Kidney (tissue), 14 donors: ENCODE measurements around the gene RNF208. TPM values are rescaled to one million over a fixed set of nuclear protein-coding genes. Genes with fewer than 3 reads are reported as not detected.

Source experiments
- DNase-seq, 5 donors: peaks; one replicate each; pipeline ENCODE4 v3.0.0-alpha.2; 2013 to 2020
- FAIRE-seq: peaks from 2 replicates; lab custom pipeline; 2012; peaks lifted over from hg19 to GRCh38; lab: Jason Lieb, UNC
- H3K27ac ChIP-seq, 2 donors: one replicate each; pipeline ENCODE4 v1.7.0; 2013; ENCODE audit warnings: low read depth in 2 of 2, low read length in 2 of 2, inconsistent platforms in 1 of 2
- H3K27me3 ChIP-seq: one replicate; pipeline ENCODE4 v1.7.1; 2013; ENCODE audit warnings: low read length, inconsistent platforms; ENCODE audit not compliant: control insufficient read depth, insufficient read depth
- H3K36me3 ChIP-seq, 3 donors: one replicate each; pipeline versions ENCODE4 v1.7.0 to v1.7.1; 2013; ENCODE audit warnings: low read length in 3 of 3, control low read depth in 1 of 3, inconsistent platforms in 1 of 3; ENCODE audit not compliant: insufficient read depth in 3 of 3, control insufficient read depth in 2 of 3
- H3K4me1 ChIP-seq, 3 donors: one replicate each; pipeline versions ENCODE4 v1.7.0 to v1.7.1; 2013; ENCODE audit warnings: low read length in 3 of 3, inconsistent platforms in 1 of 3, low read depth in 1 of 3; ENCODE audit not compliant: control insufficient read depth in 2 of 3, insufficient read depth in 2 of 3
- H3K4me3 ChIP-seq, 3 donors: one replicate each; pipeline versions ENCODE4 v1.7.0 to v1.8.1; 2013; ENCODE audit warnings: low read length in 3 of 3, control low read depth in 1 of 3, inconsistent platforms in 1 of 3
- H3K9ac ChIP-seq, 3 donors: one replicate each; pipeline versions ENCODE4 v1.7.0 to v1.7.1; 2013; ENCODE audit warnings: low read length in 3 of 3, control low read depth in 1 of 3, inconsistent platforms in 1 of 3
- H3K9me3 ChIP-seq, 3 donors: one replicate each; pipeline versions ENCODE4 v1.7.0 to v1.7.1; 2013; ENCODE audit warnings: low read length in 3 of 3, control low read depth in 1 of 3, inconsistent platforms in 1 of 3; ENCODE audit not compliant: control insufficient read depth in 2 of 3, insufficient read depth in 1 of 3
- CTCF ChIP-seq: IDR thresholded peaks from 3 replicates; pipeline ENCODE4 v1.5.1; 2012; ENCODE audit warnings: mild to moderate bottlenecking, moderate library complexity, borderline replicate concordance; ENCODE audit not compliant: insufficient read depth; ENCODE audit errors: extremely low read depth
- intact Hi-C: fragments of 100-400 bp; cut with DNase I; formaldehyde crosslinking; loops from one replicate; pipeline ENCODE4 v1.11.1; 2022
- polyA plus RNA-seq: library from polyadenylated mRNA; stranded (reverse); fragments of 350-450 nt; fragmentation: Illumina TruSeq; extraction: RNeasy Lipid Tissue Mini Kit (QIAGEN cat#74804); gene quantifications from one replicate; pipeline ENCODE4 v1.2.3, GENCODE V29; 2014; ENCODE audit warnings: low read depth, low replicate concordance; ENCODE audit not compliant: insufficient read depth
- total RNA-seq: library from RNA; stranded (reverse); fragmentation: NEBNext Ultra II Directional; extraction: Animal tissue kit (Norgen Biotek cat#: 25700); gene quantifications from one replicate; pipeline ENCODE4 v1.2.1, GENCODE V29; 2021
- donor health status: control.
- donor health status: control.
- donor health status: control.
- donor health status: control.
- donor health status: control.
- donor health status: DM: yes; HTN: yes; CAD: no.
- donor health status: Normal renal cell carcinoma (clear cell type).

RNF208 gene
- total and polyA plus RNA-seq, 2 donors from 2014 or later: 7.0 to 22.8 TPM

GRCh38 chr9:137182836-137183235 lies 39.2 kb downstream of the RNF208 start:
- no peak for TF ChIP-seq CTCF
- intact Hi-C loops: no loop called here
- FAIRE-seq (no peak), DNase-seq (no peak)
- H3K27ac ChIP-seq: no peak overlapping the region
- H3K9ac ChIP-seq: no peak overlapping the region
- peaks cover 0 to 27% (median 26%) of the 10 kb centered on the region in 3 donors for H3K36me3 ChIP-seq
- no peaks in the 10 kb centered on the region for H3K27me3 ChIP-seq
- peaks cover 4 to 17% (median 14%) of the 10 kb centered on the region in 3 donors for H3K4me1 ChIP-seq
- no peaks in the 10 kb centered on the region for H3K9me3 ChIP-seq
- H3K4me3 ChIP-seq: no peak overlapping the region

- H3K36me3 ChIP-seq: peaks cover 0 to 27% (median 26%) of the 10 kb centered on the region in 3 donors
Observed at GRCh38 chr9:137181680-137182079, 40.4 kb downstream of the RNF208 start.

GRCh38 chr9:137180491-137180890 lies 41.5 kb downstream of the RNF208 start:
- no peak overlapping the region for H3K9ac ChIP-seq
- H3K36me3 ChIP-seq: peaks cover 0 to 26% (median 22%) of the 10 kb centered on the region in 3 donors
- no peaks in the 10 kb centered on the region for H3K27me3 ChIP-seq
- H3K27ac ChIP-seq: no peak overlapping the region
- FAIRE-seq (no peak), DNase-seq (no peak)
- H3K9me3 ChIP-seq: no peaks in the 10 kb centered on the region
- no peak for TF ChIP-seq CTCF
- intact Hi-C loops: no loop called here
- no peak overlapping the region for H3K4me3 ChIP-seq
- no peaks in the 10 kb centered on the region for H3K4me1 ChIP-seq

More at GRCh38 chr9:137181680-137182079, 40.4 kb downstream of the RNF208 start:
- Histone ChIP-seq H3K27ac (no peak overlapping the region), H3K4me3 (no peak overlapping the region), H3K27me3 (no peaks in the 10 kb centered on the region), H3K4me1 (peaks cover 0 to 5% (median 4%) of the 10 kb centered on the region in 3 donors), H3K9ac (no peak overlapping the region), H3K9me3 (no peaks in the 10 kb centered on the region)
- DNase-seq (no peak), FAIRE-seq (no peak)
- no peak for TF ChIP-seq CTCF
- intact Hi-C loops: no loop called here

- DNase-seq (no peak), FAIRE-seq (no peak)
- Histone ChIP-seq H3K27ac (no peak overlapping the region), H3K27me3 (no peaks in the 10 kb centered on the region), H3K36me3 (peaks cover 0 to 26% (median 22%) of the 10 kb centered on the region in 3 donors), H3K4me3 (no peak overlapping the region), H3K9me3 (no peaks in the 10 kb centered on the region), H3K9ac (no peak overlapping the region), H3K4me1 (no peaks in the 10 kb centered on the region)
- intact Hi-C loops: no loop called here
- TF ChIP-seq CTCF: no peak
Observed at GRCh38 chr9:137179761-137180160, 42.3 kb downstream of the RNF208 start.
